Measurements from ENCODE around the gene TP73. TPM values are rescaled to one million over a fixed set of nuclear protein-coding genes. Genes with fewer than 3 reads are reported as not detected.

The TP73 gene
- total RNA-seq, 2 donors from 2014 or later = not detected

DNA sequence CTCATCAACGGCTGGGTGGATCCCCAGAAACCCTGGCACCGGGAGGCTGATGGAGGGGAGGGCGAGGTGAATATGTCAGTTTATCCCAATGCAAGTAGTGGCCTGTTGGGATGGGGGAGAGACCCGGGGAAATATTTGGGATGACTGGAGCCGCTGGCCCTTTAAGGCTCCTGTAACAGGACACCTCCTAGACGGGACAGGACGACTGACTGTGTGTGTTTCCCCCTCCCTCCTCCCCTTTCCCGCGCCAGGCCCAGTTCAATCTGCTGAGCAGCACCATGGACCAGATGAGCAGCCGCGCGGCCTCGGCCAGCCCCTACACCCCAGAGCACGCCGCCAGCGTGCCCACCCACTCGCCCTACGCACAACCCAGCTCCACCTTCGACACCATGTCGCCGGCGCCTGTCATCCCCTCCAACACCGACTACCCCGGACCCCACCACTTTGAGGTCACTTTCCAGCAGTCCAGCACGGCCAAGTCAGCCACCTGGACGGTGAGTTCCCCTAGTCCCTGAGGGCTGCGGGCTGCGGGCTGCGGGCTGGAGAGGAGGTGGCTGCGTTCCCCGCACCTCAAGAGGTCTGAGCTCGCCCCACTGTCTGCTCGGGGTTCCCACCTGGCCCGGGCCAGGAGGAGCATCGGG lies 55.1 kb downstream of the TP73 start:
- H3K9me3 ChIP-seq = no peaks in the 10 kb centered on the region
- TF ChIP-seq, protein P1, sequence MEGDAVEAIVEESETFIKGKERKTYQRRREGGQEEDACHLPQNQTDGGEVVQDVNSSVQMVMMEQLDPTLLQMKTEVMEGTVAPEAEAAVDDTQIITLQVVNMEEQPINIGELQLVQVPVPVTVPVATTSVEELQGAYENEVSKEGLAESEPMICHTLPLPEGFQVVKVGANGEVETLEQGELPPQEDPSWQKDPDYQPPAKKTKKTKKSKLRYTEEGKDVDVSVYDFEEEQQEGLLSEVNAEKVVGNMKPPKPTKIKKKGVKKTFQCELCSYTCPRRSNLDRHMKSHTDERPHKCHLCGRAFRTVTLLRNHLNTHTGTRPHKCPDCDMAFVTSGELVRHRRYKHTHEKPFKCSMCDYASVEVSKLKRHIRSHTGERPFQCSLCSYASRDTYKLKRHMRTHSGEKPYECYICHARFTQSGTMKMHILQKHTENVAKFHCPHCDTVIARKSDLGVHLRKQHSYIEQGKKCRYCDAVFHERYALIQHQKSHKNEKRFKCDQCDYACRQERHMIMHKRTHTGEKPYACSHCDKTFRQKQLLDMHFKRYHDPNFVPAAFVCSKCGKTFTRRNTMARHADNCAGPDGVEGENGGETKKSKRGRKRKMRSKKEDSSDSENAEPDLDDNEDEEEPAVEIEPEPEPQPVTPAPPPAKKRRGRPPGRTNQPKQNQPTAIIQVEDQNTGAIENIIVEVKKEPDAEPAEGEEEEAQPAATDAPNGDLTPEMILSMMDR (IDR thresholded peaks at IDR 0.05) = no peak
- no peak overlapping the region for H3K4me3 ChIP-seq
- DNase-seq (ENCODE audit: low spot score) (no peak), ATAC-seq (ENCODE audit: insufficient number of reproducible peaks, low FRiP score, low read depth) (no peak)
- no peaks in the 10 kb centered on the region for H3K36me3 ChIP-seq
- H3K4me1 ChIP-seq (ENCODE audit: control insufficient read depth in 1 of 2, low read depth in 2 of 2) = no peaks in the 10 kb centered on the region
- H3K27me3 ChIP-seq (replicated peaks; ENCODE audit: insufficient read depth) = no peaks in the 10 kb centered on the region
- H3K27ac ChIP-seq = no peak overlapping the region

DNA sequence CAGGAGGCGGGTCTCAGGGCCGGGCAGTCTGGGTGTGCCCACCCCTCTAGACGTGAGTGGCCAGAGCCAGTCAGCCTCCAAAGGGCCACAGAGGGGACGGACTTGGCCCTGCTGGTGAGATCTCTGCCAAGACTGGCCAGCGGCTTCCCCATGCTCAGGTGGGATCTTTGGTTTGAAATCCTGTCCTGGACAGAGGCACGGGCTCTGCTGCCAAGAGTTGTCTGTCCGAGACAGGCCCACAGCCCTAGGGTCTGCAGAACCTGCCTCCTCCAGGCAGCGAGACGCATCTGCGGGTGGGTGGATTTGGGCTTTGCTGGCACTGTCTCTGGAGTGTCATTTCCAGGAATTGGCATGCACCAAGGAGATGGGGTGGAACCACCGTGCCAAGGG lies 55.6 kb downstream of the TP73 start:
- no peaks in the 10 kb centered on the region for H3K4me1 ChIP-seq (ENCODE audit: control insufficient read depth in 1 of 2, low read depth in 2 of 2)
- H3K27ac ChIP-seq = no peak overlapping the region
- H3K27me3 ChIP-seq (replicated peaks; ENCODE audit: insufficient read depth) = no peaks in the 10 kb centered on the region
- TF ChIP-seq, protein P1 (IDR thresholded peaks at IDR 0.05) = no peak
- DNase-seq (ENCODE audit: low spot score) = no peak
- no peaks in the 10 kb centered on the region for H3K36me3 ChIP-seq
- no peaks in the 10 kb centered on the region for H3K9me3 ChIP-seq
- no peak overlapping the region for H3K4me3 ChIP-seq
- ATAC-seq (ENCODE audit: insufficient number of reproducible peaks, low FRiP score, low read depth) = no peak

DNA sequence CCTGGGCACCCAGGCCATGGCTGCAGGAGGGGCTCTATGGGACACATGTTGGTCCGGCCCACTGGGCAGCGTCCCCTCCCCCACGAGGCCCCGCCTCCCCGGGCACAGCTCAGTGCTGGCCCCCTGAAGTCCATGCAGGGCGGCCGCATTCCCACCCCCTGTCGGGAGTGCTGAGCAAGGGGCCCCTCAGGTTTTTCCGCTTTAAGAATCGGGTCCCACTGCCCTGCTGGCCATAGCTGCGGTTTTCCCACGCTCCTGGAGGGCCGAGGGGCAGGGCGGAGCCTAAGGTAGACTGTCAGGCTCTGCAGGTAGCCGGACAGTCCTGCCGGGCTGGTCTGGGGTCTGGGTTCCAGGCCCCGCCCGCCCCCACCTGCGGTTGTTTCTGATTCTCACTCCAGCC lies 56.5 kb downstream of the TP73 start:
- no peaks in the 10 kb centered on the region for H3K27me3 ChIP-seq (replicated peaks; ENCODE audit: insufficient read depth)
- no peak overlapping the region for H3K4me3 ChIP-seq
- no peak overlapping the region for H3K27ac ChIP-seq
- DNase-seq (ENCODE audit: low spot score) = no peak
- H3K36me3 ChIP-seq = no peaks in the 10 kb centered on the region
- H3K4me1 ChIP-seq (ENCODE audit: control insufficient read depth in 1 of 2, low read depth in 2 of 2) = no peaks in the 10 kb centered on the region
- ATAC-seq (ENCODE audit: insufficient number of reproducible peaks, low FRiP score, low read depth) = no peak
- no peaks in the 10 kb centered on the region for H3K9me3 ChIP-seq
- TF ChIP-seq, protein P1 (IDR thresholded peaks at IDR 0.05) = no peak

DNA sequence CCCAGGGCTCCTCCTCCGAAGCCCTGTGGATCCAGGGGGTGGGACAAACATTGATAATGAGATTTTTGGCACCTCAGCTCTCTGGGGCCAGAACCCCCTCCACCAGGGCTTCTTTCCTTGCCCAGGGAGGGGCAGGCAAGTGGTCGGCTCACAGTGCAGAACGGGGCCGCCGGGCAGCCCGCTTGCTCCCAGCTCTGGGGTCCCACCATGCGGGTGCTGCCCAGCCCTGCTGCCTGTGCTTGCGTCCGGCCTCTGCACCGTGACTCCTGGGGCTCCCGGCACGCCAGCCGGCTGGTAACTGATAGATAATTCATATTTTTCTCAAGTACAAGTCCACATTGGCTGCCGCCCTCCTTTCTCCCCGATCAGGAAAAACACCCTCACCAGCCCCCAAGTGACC lies 57.9 kb downstream of the TP73 start:
- H3K27me3 ChIP-seq (replicated peaks; ENCODE audit: insufficient read depth) = no peaks in the 10 kb centered on the region
- ATAC-seq (ENCODE audit: insufficient number of reproducible peaks, low FRiP score, low read depth) = no peak
- H3K36me3 ChIP-seq = no peaks in the 10 kb centered on the region
- no peak overlapping the region for H3K27ac ChIP-seq
- H3K9me3 ChIP-seq = no peaks in the 10 kb centered on the region
- DNase-seq (ENCODE audit: low spot score) = no peak
- peaks cover 0 to 8% of the 10 kb centered on the region in 2 donors for H3K4me1 ChIP-seq (ENCODE audit: control insufficient read depth in 1 of 2, low read depth in 2 of 2)
- TF ChIP-seq, protein P1 (IDR thresholded peaks at IDR 0.05) = no peak
- no peak overlapping the region for H3K4me3 ChIP-seq

DNA sequence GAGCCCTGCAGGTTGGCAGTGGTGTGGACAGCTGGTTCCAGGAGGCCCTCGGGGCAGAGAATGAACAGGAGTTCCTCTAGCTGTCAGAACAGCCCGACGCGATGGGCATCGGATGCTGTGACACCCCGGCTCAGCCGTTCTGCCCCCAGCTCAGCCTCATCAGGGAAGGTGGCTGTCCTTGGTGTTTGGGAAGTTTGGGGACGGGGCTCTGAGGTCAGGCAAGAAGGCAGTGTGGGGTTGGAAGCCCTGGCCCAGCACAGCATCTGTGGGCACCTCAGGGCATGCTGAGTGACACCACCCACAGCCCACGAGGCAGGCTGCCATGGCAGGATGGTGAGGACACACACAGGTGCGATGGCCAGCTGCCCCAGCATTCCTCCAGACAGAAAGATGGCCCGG lies 59.1 kb downstream of the TP73 start:
- Histone ChIP-seq H3K27ac (no peak overlapping the region), H3K4me3 (no peak overlapping the region), H3K27me3 (replicated peaks; ENCODE audit: insufficient read depth) (no peaks in the 10 kb centered on the region), H3K9me3 (no peaks in the 10 kb centered on the region), H3K4me1 (ENCODE audit: control insufficient read depth in 1 of 2, low read depth in 2 of 2) (peaks cover 0 to 8% of the 10 kb centered on the region in 2 donors), H3K36me3 (no peaks in the 10 kb centered on the region)
- DNase-seq (ENCODE audit: low spot score) = no peak
- ATAC-seq (ENCODE audit: insufficient number of reproducible peaks, low FRiP score, low read depth) = no peak
- TF ChIP-seq, protein P1 (IDR thresholded peaks at IDR 0.05) = no peak

All from thoracic aorta (tissue), 2 donors.